Measurements from ENCODE around the gene CNTN4. TPM values are rescaled to one million over a fixed set of nuclear protein-coding genes. Genes with fewer than 3 reads are reported as not detected.

CNTN4 gene
- total and polyA plus RNA-seq, 2 of the 8 experiments (the other 6 are each of a cell fraction or from before 2014, with no cell fraction given): 0.41 to 2.2 TPM

GRCh38 chr3:2656806-2657777 lies 558.4 kb downstream of the CNTN4 start:
- H3K23ac ChIP-seq (ENCODE audit: insufficient read length): no peak overlapping the region
- no peak overlapping the region for H2AFZ ChIP-seq (ENCODE audit: low read length)
- H2BK12ac ChIP-seq (ENCODE audit: low read depth, low read length): no peak overlapping the region
- H3K9me3 ChIP-seq (ENCODE audit: insufficient read depth in 2 of 2, low read depth in 1 of 2, low read length in 1 of 2): no peaks in the 10 kb centered on the region
- ChIA-PET POLR2A (ENCODE audit: partially characterized antibody) (no interaction called here), CTCF (ENCODE audit: partially characterized antibody) (interaction anchor here (0.8 to 1.1 kb wide), 2 partner anchors 9 to 10 kb away, joined by 3 read pairs; no protein-coding TSS in a partner anchor)
- H3K4ac ChIP-seq (replicated peaks; ENCODE audit: insufficient read length, low read depth, low read length): no peak overlapping the region
- DNase-seq (ENCODE audit: low read depth in 1 of 2, low spot score in 2 of 2): no peak
- H3K56ac ChIP-seq (replicated peaks; ENCODE audit: insufficient read length, low read depth, low read length): no peak overlapping the region
- no peak for TF ChIP-seq NRF1 (IDR thresholded peaks at IDR 0.05; ENCODE audit: low read depth, low read length)
- TF ChIP-seq E2F6 (IDR thresholded peaks at IDR 0.05): no peak
- TF ChIP-seq EGR1 (IDR thresholded peaks at IDR 0.05; ENCODE audit: borderline replicate concordance, low read depth, low read length): no peak
- TF ChIP-seq POU5F1 (IDR thresholded peaks at IDR 0.05; ENCODE audit: low read depth, low read length): no peak
- no peak for TF ChIP-seq KDM1A (IDR thresholded peaks at IDR 0.05; ENCODE audit: borderline replicate concordance, low read length)
- no peak overlapping the region for H3K14ac ChIP-seq (ENCODE audit: insufficient read length)
- no peaks in the 10 kb centered on the region for H3K27me3 ChIP-seq (replicated peaks in 1 of 4; ENCODE audit: control insufficient read depth in 3 of 4, extremely low read depth in 1 of 4, insufficient read depth in 3 of 4, low read length in 3 of 4)
- H3K4me3 ChIP-seq (ENCODE audit: extremely low read depth in 1 of 4, insufficient read depth in 2 of 4, low read depth in 3 of 4, low read length in 4 of 4): no peak overlapping the region
- H4K20me1 ChIP-seq (replicated peaks in 1 of 2; ENCODE audit: control insufficient read depth in 1 of 2, insufficient read depth in 2 of 2, low read length in 2 of 2): no peaks in the 10 kb centered on the region
- no peak overlapping the region for H4K91ac ChIP-seq (replicated peaks; ENCODE audit: insufficient read length, low read length)
- no peaks in the 10 kb centered on the region for H3K79me2 ChIP-seq (ENCODE audit: control insufficient read depth in 1 of 2, insufficient read depth in 2 of 2, low read length in 2 of 2)
- H4K8ac ChIP-seq (ENCODE audit: extremely low read depth, insufficient read depth, low read length): no peak overlapping the region
- no peak overlapping the region for H3K18ac ChIP-seq (ENCODE audit: extremely low read depth, low read length)
- H4K5ac ChIP-seq (ENCODE audit: insufficient read length, low read depth, low read length): no peak overlapping the region
- H2BK5ac ChIP-seq (ENCODE audit: low read depth, low read length): no peak overlapping the region
- H3K79me1 ChIP-seq (ENCODE audit: low read depth, low read length): no peaks in the 10 kb centered on the region
- peaks cover 2 to 29% (median 10%) of the 10 kb centered on the region in 4 experiments for H3K4me1 ChIP-seq (replicated peaks in 1 of 4; ENCODE audit: control insufficient read depth in 3 of 4, insufficient read depth in 4 of 4, low read length in 3 of 4)
- no peak for FAIRE-seq
- H2AK5ac ChIP-seq (ENCODE audit: low read depth, low read length): no peak overlapping the region
- no peak overlapping the region for H2BK120ac ChIP-seq (replicated peaks; ENCODE audit: low read depth, low read length)
- no peak overlapping the region for H2BK15ac ChIP-seq (ENCODE audit: low read length)
- no peak overlapping the region for H3K27ac ChIP-seq (ENCODE audit: low read depth, low read length)
- H3K4me2 ChIP-seq (ENCODE audit: insufficient read depth in 1 of 2, low read depth in 2 of 2, low read length in 2 of 2): no peak overlapping the region
- no peaks in the 10 kb centered on the region for H3K36me3 ChIP-seq (ENCODE audit: control insufficient read depth in 2 of 4, insufficient read depth in 4 of 4, low read length in 3 of 4)
- H3K23me2 ChIP-seq (ENCODE audit: low read depth, low read length): no peaks in the 10 kb centered on the region
- no peak overlapping the region for H3K9ac ChIP-seq (replicated peaks in 1 of 4; ENCODE audit: extremely low read depth in 1 of 4, low read depth in 3 of 4, low read length in 3 of 4)
- WGBS, 2 experiments (ENCODE audit: extremely low coverage in 1 of 2, insufficient coverage in 1 of 2, insufficient read length in 1 of 2, insufficient replicate concordance in 2 of 2, low coverage in 1 of 2, low lambda C conversion rate in 2 of 2, missing lambda C conversion rate in 1 of 2): 80% methylated on average over 10 of the region's 10 CpGs; no CpG with 5 or more reads in 1 of the 2 experiments
- no peak overlapping the region for H2BK20ac ChIP-seq (ENCODE audit: low read length)
